ENCODE measurements around the gene HOXC12. TPM values are rescaled to one million over a fixed set of nuclear protein-coding genes. Genes with fewer than 3 reads are reported as not detected.
A peak's percentile ranks its signal among the peaks of the same experiment; 100 is the strongest.

The HOXC12 gene
- not detected for polyA plus RNA-seq (2012; ENCODE audit: insufficient read depth, insufficient read length)

- H3K4me3 ChIP-seq (ENCODE audit: low read length): no peak within 1 kb of the TSS
- no peak for DNase-seq (ENCODE audit: low read depth, low spot score)
Observed at GRCh38 chr12:53954694-53955035, at the start of gene HOXC12. Gene HOXC12 (plus strand): TSS chr12:53954903. CDS start chr12:53954930, 27 bp downstream.

GRCh38 chr12:53907103-53907502 is 47.6 kb upstream of the HOXC12 start:
- DNase-seq (ENCODE audit: low read depth, low spot score): no peak
- H3K4me3 ChIP-seq (ENCODE audit: low read length): no peak overlapping the region

- no peak for DNase-seq (ENCODE audit: low read depth, low spot score)
- H3K4me3 ChIP-seq (ENCODE audit: low read length): no peak overlapping the region
Observed at GRCh38 chr12:53916788-53917655, 37.7 kb upstream of the HOXC12 start.

GRCh38 chr12:53924521-53925405 is 29.9 kb upstream of the HOXC12 start:
- H3K4me3 ChIP-seq (ENCODE audit: low read length): no peak overlapping the region
- no peak for DNase-seq (ENCODE audit: low read depth, low spot score)

GRCh38 chr12:53927220-53928029 is 27.3 kb upstream of the HOXC12 start:
- no peak overlapping the region for H3K4me3 ChIP-seq (ENCODE audit: low read length)
- DNase-seq (ENCODE audit: low read depth, low spot score): no peak

GRCh38 chr12:53928054-53928835 is 26.5 kb upstream of the HOXC12 start:
- no peak for DNase-seq (ENCODE audit: low read depth, low spot score)
- no peak overlapping the region for H3K4me3 ChIP-seq (ENCODE audit: low read length)

- no peak for DNase-seq (ENCODE audit: low read depth, low spot score)
- H3K4me3 ChIP-seq (ENCODE audit: low read length): no peak overlapping the region
Observed at GRCh38 chr12:53929527-53929926, 25.2 kb upstream of the HOXC12 start.

GRCh38 chr12:53930591-53931255 is 24.0 kb upstream of the HOXC12 start:
- no peak overlapping the region for H3K4me3 ChIP-seq (ENCODE audit: low read length)
- DNase-seq (ENCODE audit: low read depth, low spot score): no peak

GRCh38 chr12:53931844-53932581 is 22.7 kb upstream of the HOXC12 start:
- no peak overlapping the region for H3K4me3 ChIP-seq (ENCODE audit: low read length)
- DNase-seq (ENCODE audit: low read depth, low spot score): no peak

GRCh38 chr12:53932915-53933314 is 21.8 kb upstream of the HOXC12 start:
- no peak for DNase-seq (ENCODE audit: low read depth, low spot score)
- H3K4me3 ChIP-seq (ENCODE audit: low read length): no peak overlapping the region

- no peak for DNase-seq (ENCODE audit: low read depth, low spot score)
- H3K4me3 ChIP-seq (ENCODE audit: low read length): no peak overlapping the region
Observed at GRCh38 chr12:53935383-53936341, 19.0 kb upstream of the HOXC12 start.

GRCh38 chr12:53937099-53937498 is 17.6 kb upstream of the HOXC12 start:
- H3K4me3 ChIP-seq (ENCODE audit: low read length): no peak overlapping the region
- DNase-seq (ENCODE audit: low read depth, low spot score): no peak

GRCh38 chr12:53937596-53938325 is 16.9 kb upstream of the HOXC12 start:
- no peak for DNase-seq (ENCODE audit: low read depth, low spot score)
- H3K4me3 ChIP-seq (ENCODE audit: low read length): no peak overlapping the region

GRCh38 chr12:53938326-53939140 is 16.2 kb upstream of the HOXC12 start, which contains the start of gene HOXC13:
Gene HOXC13 (plus strand): TSS chr12:53938831. CDS start chr12:53938907, 76 bp downstream.
- DNase-seq (ENCODE audit: low read depth, low spot score): peak; percentile 31

More at GRCh38 chr12:53938326-53939140, 16.2 kb upstream of the HOXC12 start, which contains the start of gene HOXC13:
- no peak within 1 kb of the TSS for H3K4me3 ChIP-seq (ENCODE audit: low read length)
